HL-60/S4 treated with phorbol 12-myristate 13-acetate at 8.2 ng/mL for 4 days and 3 days (cell line): ENCODE measurements around the gene CLDN7.

Experiments
- in situ Hi-C: fragments of 300-500 bp; cut with MboI; formaldehyde crosslinking; loops from 2 replicates; pipeline ENCODE4 v1.15.0; 2022; ENCODE audit warnings: low sequenced_read_pairs

CLDN7 gene, protein sequence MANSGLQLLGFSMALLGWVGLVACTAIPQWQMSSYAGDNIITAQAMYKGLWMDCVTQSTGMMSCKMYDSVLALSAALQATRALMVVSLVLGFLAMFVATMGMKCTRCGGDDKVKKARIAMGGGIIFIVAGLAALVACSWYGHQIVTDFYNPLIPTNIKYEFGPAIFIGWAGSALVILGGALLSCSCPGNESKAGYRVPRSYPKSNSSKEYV

GRCh38 chr17:7262192-7262934 is at the start of gene CLDN7:
Gene CLDN7 (minus strand): TSS chr17:7262478. CDS start chr17:7262043, 435 bp downstream.
- in situ Hi-C loops = no loop called here

GRCh38 chr17:7311110-7311705 is 48.9 kb upstream of the CLDN7 start:
- in situ Hi-C loops = no loop called here

GRCh38 chr17:7309628-7310027 is 47.4 kb upstream of the CLDN7 start:
- in situ Hi-C loops = no loop called here

- in situ Hi-C loops = no loop called here
Observed at GRCh38 chr17:7308625-7309433, 46.6 kb upstream of the CLDN7 start.

GRCh38 chr17:7307686-7308624 is 45.7 kb upstream of the CLDN7 start:
- in situ Hi-C loops = no loop called here

GRCh38 chr17:7306911-7307685 is 44.8 kb upstream of the CLDN7 start, which contains the start of gene EIF5A:
Gene EIF5A (plus strand): TSS chr17:7307628. CDS start chr17:7309636, 2,008 bp downstream.
- in situ Hi-C loops = no loop called here

DNA sequence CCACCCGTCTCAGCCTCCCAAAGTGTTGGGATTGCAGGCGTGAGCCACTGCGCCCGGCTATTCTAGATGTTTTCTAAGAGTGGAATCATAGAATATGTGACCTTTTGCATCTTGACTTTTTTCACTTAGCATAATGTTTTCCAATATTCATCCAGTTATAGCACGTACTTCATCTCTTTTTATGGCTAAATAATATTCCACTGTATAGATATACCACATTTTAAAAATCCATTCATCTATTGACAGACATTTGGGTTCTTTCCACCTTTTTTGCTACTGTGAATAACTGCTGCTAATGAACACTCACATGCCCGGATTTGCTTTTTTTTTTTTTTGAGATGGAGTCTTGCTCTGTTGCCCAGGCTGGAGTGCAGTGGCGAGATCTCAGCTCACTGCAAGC is 41.9 kb upstream of the CLDN7 start:
- in situ Hi-C loops = no loop called here

DNA sequence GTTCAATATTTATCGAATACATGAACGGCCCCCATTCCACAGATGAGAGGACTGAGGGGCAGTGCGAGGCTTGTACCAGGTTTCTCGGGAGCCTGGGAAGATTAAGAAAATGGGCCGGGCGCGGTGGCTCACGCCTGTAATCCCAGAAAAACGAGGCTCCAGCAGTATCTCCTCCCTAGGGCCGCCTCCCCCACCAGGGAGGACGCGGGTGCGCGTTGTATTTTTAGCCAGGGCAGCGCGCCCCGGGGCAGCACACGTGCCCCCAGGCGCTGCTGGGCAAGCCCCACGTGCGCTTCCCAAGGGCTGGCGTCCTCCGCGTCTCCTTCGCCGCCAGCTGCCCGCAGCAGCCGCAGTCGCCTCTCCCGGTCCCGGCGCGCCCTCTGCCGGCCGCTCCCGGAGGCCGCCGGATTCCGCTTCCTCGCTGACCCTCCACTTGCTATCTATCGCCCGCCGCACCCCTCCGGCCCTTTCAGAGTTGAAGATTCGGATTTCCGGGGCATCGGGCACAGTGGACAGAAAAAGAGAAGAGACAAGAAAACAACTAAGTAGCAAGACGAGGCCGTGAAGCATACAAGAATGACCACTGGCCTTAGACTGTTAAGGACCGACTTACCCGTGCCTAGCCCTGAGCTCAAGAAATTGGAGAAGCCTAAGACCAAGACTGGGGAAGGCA is 34.0 kb upstream of the CLDN7 start:
- in situ Hi-C loops = no loop called here

GRCh38 chr17:7295230-7296180 is 33.2 kb upstream of the CLDN7 start:
- in situ Hi-C loops = no loop called here

DNA sequence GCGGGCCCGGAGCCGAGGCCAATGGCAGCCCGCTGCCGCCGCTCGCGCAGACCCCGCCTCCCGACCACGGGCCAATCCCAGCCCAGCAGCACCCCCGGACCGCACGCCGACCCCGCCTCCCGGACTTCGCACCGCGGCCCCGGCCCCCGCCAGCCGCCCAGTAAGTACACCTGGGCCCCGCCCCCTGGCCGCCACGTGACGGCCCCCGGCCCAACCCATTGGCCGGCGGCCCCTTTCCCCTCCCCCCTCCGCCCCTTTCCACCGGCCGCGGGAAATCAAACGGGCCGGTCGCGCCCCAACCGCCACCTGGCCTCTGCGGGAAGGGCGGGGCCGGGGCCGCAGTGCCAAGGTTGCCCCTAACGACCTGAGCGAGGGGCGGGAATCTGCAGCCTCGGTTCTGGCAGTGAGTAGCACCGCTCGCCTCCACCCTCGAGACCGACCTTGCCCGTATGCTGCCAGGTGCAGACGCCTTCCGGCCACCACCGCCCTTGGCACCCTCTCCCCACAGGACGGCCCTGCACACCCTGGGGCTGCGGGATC is 32.4 kb upstream of the CLDN7 start, which contains the start of gene YBX2:
YBX2 (minus strand) TSS at position 26 of the 540 bp plus-strand sequence. CDS start 139 bp downstream, outside the sequence.
- in situ Hi-C loops = no loop called here

- in situ Hi-C loops = no loop called here
Observed at GRCh38 chr17:7293816-7294613, 31.7 kb upstream of the CLDN7 start.

DNA sequence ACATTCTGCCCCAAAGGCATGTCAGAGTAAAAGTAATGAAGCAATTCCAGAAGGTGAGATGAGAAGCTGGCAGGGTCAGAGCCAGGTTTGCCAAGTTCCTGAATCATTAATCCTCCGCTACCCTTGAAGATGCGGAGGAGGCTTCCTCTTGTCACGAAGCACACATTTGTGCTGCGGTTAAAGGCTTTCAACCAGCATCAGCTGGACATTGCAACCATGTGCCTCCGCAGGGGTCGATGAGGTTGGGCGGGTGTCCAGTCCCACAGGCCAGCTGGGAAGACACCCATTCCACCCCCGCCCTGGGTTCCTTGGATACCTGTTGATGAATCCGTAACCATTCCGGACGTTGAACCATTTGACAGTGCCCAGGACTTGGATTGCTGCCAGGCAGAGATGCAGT is 30.9 kb upstream of the CLDN7 start:
- in situ Hi-C loops = no loop called here

DNA sequence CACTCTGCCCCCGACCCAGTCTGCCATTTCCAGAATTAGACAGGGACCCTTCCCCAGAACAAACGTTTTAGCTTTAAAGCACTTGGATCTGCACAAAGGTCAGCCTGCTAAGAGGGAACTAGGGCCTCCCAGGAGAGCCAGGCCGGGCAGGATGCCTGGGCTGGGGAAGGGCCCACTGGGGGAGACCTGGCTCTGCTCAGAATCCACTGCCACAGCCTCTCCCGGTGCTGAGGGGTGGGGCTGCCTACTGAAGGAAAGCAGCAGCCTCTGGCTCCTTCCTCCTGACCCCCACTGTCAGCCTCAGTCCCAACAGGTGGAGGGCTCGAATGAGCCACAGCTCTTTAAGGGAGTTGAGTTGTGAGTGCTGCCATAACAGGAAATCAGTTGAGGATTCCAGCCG is 30.5 kb upstream of the CLDN7 start:
- in situ Hi-C loops = no loop called here

- in situ Hi-C loops = no loop called here
Observed at GRCh38 chr17:7292194-7292593, 29.9 kb upstream of the CLDN7 start.

DNA sequence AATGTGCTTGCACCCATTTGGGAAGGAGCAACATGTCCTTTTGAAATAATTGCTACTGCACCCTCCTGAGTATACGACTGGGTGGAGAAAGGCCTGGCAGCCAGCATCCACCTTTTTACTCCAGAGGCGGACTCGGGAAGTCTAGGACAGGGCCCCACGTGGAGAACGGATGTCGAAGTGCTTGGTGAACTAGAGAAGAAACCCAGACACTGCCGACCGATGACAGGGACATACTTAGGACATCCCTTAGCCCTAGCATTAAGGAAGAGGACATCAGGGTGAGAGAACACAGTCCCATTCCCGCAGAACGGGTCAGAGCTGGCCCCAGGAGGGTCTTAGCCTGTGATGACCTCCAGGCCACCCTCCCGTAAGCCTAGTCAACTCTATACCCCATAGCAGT is 28.4 kb upstream of the CLDN7 start:
- in situ Hi-C loops = no loop called here

DNA sequence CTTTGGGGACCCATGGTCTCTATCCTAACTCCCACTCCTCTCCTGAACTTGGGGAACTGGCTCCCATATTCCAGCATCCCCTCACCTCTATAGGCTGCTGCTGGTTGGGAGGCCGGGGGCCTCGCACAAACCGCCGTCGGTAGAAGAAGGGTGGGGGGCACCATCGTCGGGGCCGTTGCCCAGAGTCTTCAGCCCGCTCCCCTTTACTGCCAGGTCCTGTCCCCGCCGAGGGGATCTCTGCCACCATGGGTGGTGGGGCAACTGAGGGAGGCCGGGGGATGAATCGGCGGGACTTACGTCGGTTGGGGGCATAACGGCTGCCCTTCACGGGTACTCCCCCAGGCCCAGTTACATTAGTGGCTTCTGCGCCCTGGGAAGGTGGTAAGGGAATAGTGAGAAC is 27.9 kb upstream of the CLDN7 start:
- in situ Hi-C loops = no loop called here
